Measurements from ENCODE around the gene OSMR. TPM values are rescaled to one million over a fixed set of nuclear protein-coding genes. Genes with fewer than 3 reads are reported as not detected.

The OSMR gene
- total RNA-seq, 2 experiments from 2014 or later: not detected

DNA sequence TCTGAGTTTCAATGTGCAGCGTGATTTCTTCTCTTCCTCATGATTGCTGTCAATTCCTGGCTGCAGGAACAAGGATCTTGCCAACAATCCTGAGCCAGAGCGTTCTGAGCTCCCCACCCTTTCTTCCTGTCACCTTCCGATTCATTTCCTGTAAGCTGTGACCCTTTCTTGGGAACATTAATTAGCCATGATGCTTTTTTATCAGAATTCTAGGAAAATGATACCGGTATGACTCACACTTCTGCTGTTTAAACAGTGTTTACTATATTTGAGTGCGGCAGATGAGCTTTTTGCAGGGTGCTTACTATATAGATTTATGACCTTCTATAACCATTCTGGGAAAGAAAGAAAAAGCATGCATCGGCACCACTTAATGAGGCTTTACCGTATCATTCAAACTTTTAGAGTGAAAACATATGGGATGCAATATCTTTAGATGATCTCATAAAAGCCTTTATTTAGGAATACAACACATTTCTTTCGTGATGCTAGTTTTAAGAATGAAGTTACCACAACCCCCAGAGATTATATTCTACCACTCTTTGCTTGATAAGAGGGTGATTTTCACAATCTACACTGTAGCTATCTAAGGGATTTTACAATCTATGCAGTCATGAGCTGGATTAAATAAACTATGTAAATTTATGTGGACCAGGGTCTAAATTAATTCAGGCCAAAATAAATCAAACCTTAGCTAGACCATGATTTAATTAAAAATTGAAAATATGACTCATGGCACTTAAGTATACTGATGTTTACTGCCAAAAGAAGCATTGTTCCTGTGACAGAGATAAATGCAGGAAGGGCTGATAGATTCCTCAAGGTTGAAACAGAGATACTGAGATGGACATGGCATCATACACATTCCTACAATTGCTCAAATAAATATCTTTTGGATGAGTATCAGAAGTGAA lies 38.0 kb upstream of the OSMR start:
- Histone ChIP-seq H4K20me1 (ENCODE audit: insufficient read depth, low read length) (no peaks in the 10 kb centered on the region), H2AFZ (ENCODE audit: low read length) (no peak overlapping the region), H3K4me3 (ENCODE audit: low read depth, low read length, poor library complexity, severe bottlenecking) (no peak overlapping the region), H3K27ac (ENCODE audit: low read depth, low read length, poor library complexity, severe bottlenecking) (no peak overlapping the region), H3K9me2 (ENCODE audit: insufficient read depth, low read length) (no peaks in the 10 kb centered on the region), H3K79me2 (ENCODE audit: insufficient read depth, low read depth, low read length) (no peaks in the 10 kb centered on the region), H3K36me3 (ENCODE audit: insufficient read depth, low read length) (no peaks in the 10 kb centered on the region), H3K4me2 (ENCODE audit: low read length) (no peak overlapping the region), H3K4me1 (ENCODE audit: insufficient read depth, low read length, poor library complexity, severe bottlenecking) (no peaks in the 10 kb centered on the region), H3K9me3 (ENCODE audit: low read length) (no peaks in the 10 kb centered on the region)
- TF ChIP-seq, protein P1, sequence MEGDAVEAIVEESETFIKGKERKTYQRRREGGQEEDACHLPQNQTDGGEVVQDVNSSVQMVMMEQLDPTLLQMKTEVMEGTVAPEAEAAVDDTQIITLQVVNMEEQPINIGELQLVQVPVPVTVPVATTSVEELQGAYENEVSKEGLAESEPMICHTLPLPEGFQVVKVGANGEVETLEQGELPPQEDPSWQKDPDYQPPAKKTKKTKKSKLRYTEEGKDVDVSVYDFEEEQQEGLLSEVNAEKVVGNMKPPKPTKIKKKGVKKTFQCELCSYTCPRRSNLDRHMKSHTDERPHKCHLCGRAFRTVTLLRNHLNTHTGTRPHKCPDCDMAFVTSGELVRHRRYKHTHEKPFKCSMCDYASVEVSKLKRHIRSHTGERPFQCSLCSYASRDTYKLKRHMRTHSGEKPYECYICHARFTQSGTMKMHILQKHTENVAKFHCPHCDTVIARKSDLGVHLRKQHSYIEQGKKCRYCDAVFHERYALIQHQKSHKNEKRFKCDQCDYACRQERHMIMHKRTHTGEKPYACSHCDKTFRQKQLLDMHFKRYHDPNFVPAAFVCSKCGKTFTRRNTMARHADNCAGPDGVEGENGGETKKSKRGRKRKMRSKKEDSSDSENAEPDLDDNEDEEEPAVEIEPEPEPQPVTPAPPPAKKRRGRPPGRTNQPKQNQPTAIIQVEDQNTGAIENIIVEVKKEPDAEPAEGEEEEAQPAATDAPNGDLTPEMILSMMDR (conservative IDR thresholded peaks at IDR 0.05; ENCODE audit: low read length): no peak
- no peak for TF ChIP-seq EZH2phosphoT487 (IDR thresholded peaks at IDR 0.05; ENCODE audit: borderline replicate concordance, low read depth, low read length)
- no TSS peak for BruUV-seq (replicated peaks)
- intact Hi-C loops (cut with micrococcal nuclease; ENCODE audit: unreplicated experiment): loop anchor here (5.0 kb wide), 1 partner anchor 426 kb away; no protein-coding TSS in a partner anchor
- POLR2A ChIA-PET: no interaction called here
- CTCF ChIA-PET (ENCODE audit: unreplicated experiment): interaction anchor here (1.4 kb wide), 1 partner anchor 366 kb away, joined by 7 read pairs; no protein-coding TSS in a partner anchor
- no peak for DNase-seq (ENCODE audit: low spot score)

DNA sequence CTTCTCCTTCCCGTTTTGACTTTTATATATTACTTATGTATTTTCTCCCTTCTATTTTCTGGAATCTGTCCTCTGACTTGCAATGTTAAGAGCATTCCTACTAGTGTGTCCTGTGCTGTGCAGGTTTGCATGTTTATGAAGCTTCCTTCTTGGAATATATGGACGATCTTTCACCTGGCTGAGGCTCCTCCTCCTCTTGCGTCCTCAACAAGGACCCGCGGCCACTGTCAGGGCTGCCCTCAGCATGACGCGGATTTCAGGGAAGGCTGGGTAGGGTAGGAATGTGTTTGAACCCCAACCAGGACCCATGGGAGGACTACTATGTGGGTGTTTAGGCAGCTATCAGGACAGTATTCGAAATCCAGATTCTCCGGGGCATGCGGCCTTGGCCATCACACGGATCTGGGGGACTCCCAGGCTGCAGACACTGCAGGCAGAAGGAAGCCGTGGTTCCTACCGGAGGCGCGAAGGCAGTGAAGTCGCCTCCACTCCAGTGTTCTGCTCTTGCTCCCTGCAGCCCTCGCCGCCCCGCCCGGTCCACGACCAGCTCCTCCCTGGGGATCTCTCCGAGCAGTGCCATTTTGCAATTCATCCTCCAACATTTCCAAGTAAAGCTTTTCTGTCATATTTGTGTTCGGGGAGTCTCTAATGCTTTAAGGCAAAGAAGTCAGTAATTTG lies 37.0 kb upstream of the OSMR start:
- Histone ChIP-seq H3K4me3 (ENCODE audit: low read depth, low read length, poor library complexity, severe bottlenecking) (no peak overlapping the region), H4K20me1 (ENCODE audit: insufficient read depth, low read length) (no peaks in the 10 kb centered on the region), H3K9me2 (ENCODE audit: insufficient read depth, low read length) (no peaks in the 10 kb centered on the region), H3K4me1 (ENCODE audit: insufficient read depth, low read length, poor library complexity, severe bottlenecking) (no peaks in the 10 kb centered on the region), H3K27ac (ENCODE audit: low read depth, low read length, poor library complexity, severe bottlenecking) (no peak overlapping the region), H3K4me2 (ENCODE audit: low read length) (no peak overlapping the region), H3K9me3 (ENCODE audit: low read length) (no peaks in the 10 kb centered on the region), H2AFZ (ENCODE audit: low read length) (no peak overlapping the region), H3K79me2 (ENCODE audit: insufficient read depth, low read depth, low read length) (no peaks in the 10 kb centered on the region), H3K36me3 (ENCODE audit: insufficient read depth, low read length) (no peaks in the 10 kb centered on the region)
- DNase-seq (ENCODE audit: low spot score): no peak
- ChIA-PET CTCF (ENCODE audit: unreplicated experiment) (interaction anchor here (1.2 to 1.4 kb wide), 2 partner anchors 367 kb away, joined by 7 to 9 read pairs; no protein-coding TSS in a partner anchor), POLR2A (interaction anchor here (0.6 kb wide), 1 partner anchor 638 kb away, joined by 3 read pairs; no protein-coding TSS in a partner anchor)
- no TSS peak for BruUV-seq (replicated peaks)
- TF ChIP-seq, protein P1 (conservative IDR thresholded peaks at IDR 0.05; ENCODE audit: low read length): no peak
- no peak for TF ChIP-seq EZH2phosphoT487 (IDR thresholded peaks at IDR 0.05; ENCODE audit: borderline replicate concordance, low read depth, low read length)
- intact Hi-C loops (cut with micrococcal nuclease; ENCODE audit: unreplicated experiment): loop anchor here (1.0 to 5.0 kb wide), 2 partner anchors 389 to 427 kb away; no protein-coding TSS in a partner anchor

All from OCI-LY7 (cell line).